ENCODE data around the gene PPFIA1. TPM values are rescaled to one million over a fixed set of nuclear protein-coding genes. Genes with fewer than 3 reads are reported as not detected.

The PPFIA1 gene
- polyA plus RNA-seq, 1 of the 3 experiments (the other 2 are of a cell fraction): 37.4 TPM

DNA sequence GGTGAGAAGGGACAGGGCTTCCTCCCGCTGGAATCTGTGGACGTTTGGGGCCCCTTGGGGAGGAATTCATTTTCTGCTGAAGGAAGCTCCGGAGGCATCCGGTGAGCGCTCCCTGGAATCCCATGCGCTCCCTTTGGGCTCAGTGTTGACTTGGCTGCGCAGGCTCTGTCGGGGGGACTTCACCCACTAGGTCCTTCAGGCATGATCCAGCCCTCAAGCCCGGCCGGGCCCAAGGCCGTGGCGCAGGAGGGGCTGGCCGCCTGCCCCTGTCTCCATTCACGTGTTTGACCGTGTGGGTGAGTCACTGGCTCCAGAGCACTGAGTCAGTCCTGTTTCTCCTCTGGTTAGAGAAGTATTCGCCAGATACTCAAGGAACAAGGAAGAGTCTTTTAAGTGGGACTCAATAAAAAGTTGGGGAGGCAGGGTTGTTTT lies 129.2 kb downstream of the PPFIA1 start:
- ChIA-PET CTCF (no interaction called here), POLR2A (interaction anchor here (0.8 to 1.0 kb wide), 2 partner anchors 15 to 16 kb away, joined by 3 read pairs; no protein-coding TSS in a partner anchor)
- 5% methylated on average over 11 of the region's 16 CpGs for WGBS (ENCODE audit: low lambda C conversion rate)
- Histone ChIP-seq H3K27me3 (ENCODE audit: insufficient read depth) (no peaks in the 10 kb centered on the region), H3F3A (replicated peaks; ENCODE audit: insufficient read depth) (peaks cover 25% of the 10 kb centered on the region), H3K9ac (peak overlapping the region; percentile 97), H3K9me2 (no peaks in the 10 kb centered on the region), H3K4me1 (ENCODE audit: control insufficient read depth in 1 of 2, insufficient read depth in 2 of 2, low read depth in 1 of 2, low read length in 1 of 2) (peaks cover 11 to 17% of the 10 kb centered on the region in 2 experiments; a peak in 3 of 4 replicates), H3K9me3 (no peaks in the 10 kb centered on the region), H4K20me1 (ENCODE audit: insufficient read depth) (peaks cover 49% of the 10 kb centered on the region), H2AFZ (ENCODE audit: low read depth) (no peak overlapping the region), H3K4me3 (ENCODE audit: low read depth in 2 of 2, low read length in 1 of 2) (peak overlapping the region; percentile 63 to 83), H3K79me2 (ENCODE audit: insufficient read depth) (peaks cover 97% of the 10 kb centered on the region), H3K27ac (ENCODE audit: low read depth in 2 of 2, low read length in 1 of 2) (peak overlapping the region; percentile 13 to 89), H3K36me3 (replicated peaks in 1 of 2; ENCODE audit: control insufficient read depth in 1 of 2, insufficient read depth in 2 of 2, low read length in 1 of 2) (peaks cover 0 to 18% of the 10 kb centered on the region in 2 experiments), H3K4me2 (peak overlapping the region; percentile 95)
- DNase-seq: peak; percentile 65
- TF ChIP-seq MEF2A (IDR thresholded peaks at IDR 0.05; ENCODE audit: borderline replicate concordance, low read depth) (no peak), TCF12 (IDR thresholded peaks at IDR 0.05) (peak; percentile 57), JUND (IDR thresholded peaks at IDR 0.05) (peak; percentile 81), CHD2 (IDR thresholded peaks at IDR 0.05; ENCODE audit: low read length, partially characterized antibody) (no peak), PBX3 (IDR thresholded peaks at IDR 0.05) (peak; percentile 27; the same call in 1 of the 2 replicates), RAD21 (IDR thresholded peaks at IDR 0.05; ENCODE audit: low read length) (no peak), IRF3 (IDR thresholded peaks at IDR 0.05; ENCODE audit: low read depth, low read length) (no peak), NFIC (IDR thresholded peaks at IDR 0.05; ENCODE audit: borderline replicate concordance) (peak; percentile 16; the same call in 1 of the 2 replicates), TAF1 (IDR thresholded peaks at IDR 0.05; ENCODE audit: borderline replicate concordance, low read depth, low read length) (peak; percentile 48; the same call in 1 of the 2 replicates), ZBTB33 (IDR thresholded peaks at IDR 0.05; ENCODE audit: borderline replicate concordance, low read depth) (no peak), RFX5 (IDR thresholded peaks at IDR 0.05; ENCODE audit: low read length) (no peak), USF2 (IDR thresholded peaks at IDR 0.05; ENCODE audit: borderline replicate concordance, low read depth, low read length) (no peak), NRF1 (IDR thresholded peaks at IDR 0.05; ENCODE audit: low read depth, low read length) (peak; percentile 65), EP300 (IDR thresholded peaks at IDR 0.05; ENCODE audit: borderline replicate concordance in 1 of 2, low read depth in 1 of 2, low read length in 1 of 2) (no peak; a peak in 1 of 4 replicates), MAX (IDR thresholded peaks at IDR 0.05; ENCODE audit: low read depth) (peak; percentile 96), GATA2 (CRISPR knock-in tag; IDR thresholded peaks at IDR 0.05) (no peak), MXI1 (IDR thresholded peaks at IDR 0.05; ENCODE audit: low read depth, low read length) (peak; percentile 72), YY1 (IDR thresholded peaks at IDR 0.05; ENCODE audit: low read depth) (no peak), GABPA (IDR thresholded peaks at IDR 0.05; ENCODE audit: low read depth) (0 out of 2 replicates have a peak, but pooled peaks have one; percentile 22), RXRA (IDR thresholded peaks at IDR 0.05; ENCODE audit: borderline replicate concordance, low read depth) (no peak), EZH2phosphoT487 (IDR thresholded peaks at IDR 0.05; ENCODE audit: borderline replicate concordance, low read depth) (no peak), USF1 (IDR thresholded peaks at IDR 0.05; ENCODE audit: borderline replicate concordance, low read depth) (0 out of 2 replicates have a peak, but pooled peaks have one; percentile 58), FOXJ3 (CRISPR knock-in tag; IDR thresholded peaks at IDR 0.05) (no peak), FOSL2 (IDR thresholded peaks at IDR 0.05; ENCODE audit: borderline replicate concordance, low read depth) (peak; percentile 95), SMC3 (IDR thresholded peaks at IDR 0.05; ENCODE audit: low read depth, low read length) (no peak), RCOR1 (IDR thresholded peaks at IDR 0.05; ENCODE audit: low read length) (no peak)
- TF ChIP-seq, protein P1, sequence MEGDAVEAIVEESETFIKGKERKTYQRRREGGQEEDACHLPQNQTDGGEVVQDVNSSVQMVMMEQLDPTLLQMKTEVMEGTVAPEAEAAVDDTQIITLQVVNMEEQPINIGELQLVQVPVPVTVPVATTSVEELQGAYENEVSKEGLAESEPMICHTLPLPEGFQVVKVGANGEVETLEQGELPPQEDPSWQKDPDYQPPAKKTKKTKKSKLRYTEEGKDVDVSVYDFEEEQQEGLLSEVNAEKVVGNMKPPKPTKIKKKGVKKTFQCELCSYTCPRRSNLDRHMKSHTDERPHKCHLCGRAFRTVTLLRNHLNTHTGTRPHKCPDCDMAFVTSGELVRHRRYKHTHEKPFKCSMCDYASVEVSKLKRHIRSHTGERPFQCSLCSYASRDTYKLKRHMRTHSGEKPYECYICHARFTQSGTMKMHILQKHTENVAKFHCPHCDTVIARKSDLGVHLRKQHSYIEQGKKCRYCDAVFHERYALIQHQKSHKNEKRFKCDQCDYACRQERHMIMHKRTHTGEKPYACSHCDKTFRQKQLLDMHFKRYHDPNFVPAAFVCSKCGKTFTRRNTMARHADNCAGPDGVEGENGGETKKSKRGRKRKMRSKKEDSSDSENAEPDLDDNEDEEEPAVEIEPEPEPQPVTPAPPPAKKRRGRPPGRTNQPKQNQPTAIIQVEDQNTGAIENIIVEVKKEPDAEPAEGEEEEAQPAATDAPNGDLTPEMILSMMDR (IDR thresholded peaks at IDR 0.05): no peak
